Adrenal gland (tissue), 12 donors: Measurements from ENCODE around the gene CBARP. TPM values are rescaled to one million over a fixed set of nuclear protein-coding genes. Genes with fewer than 3 reads are reported as not detected.

Source experiments
- DNase-seq, 7 donors: peaks; one replicate each; pipeline ENCODE4 v3.0.0-alpha.2; 2019 to 2020
- H3K27ac ChIP-seq, 5 donors: fragments of 200-600 bp; sonication (generic) in 4 of 5; 1 replicate in 3 of 5; 2 replicates in 2 of 5; pipeline versions ENCODE4 v1.5.1 to v1.8.0; 2016 to 2020; ENCODE audit warnings: mild to moderate bottlenecking in 1 of 5
- H3K27me3 ChIP-seq: fragments of 200-600 bp; 2 replicates; pipeline ENCODE4 v1.8.0; 2021
- H3K36me3 ChIP-seq, 2 donors: fragments of 200-600 bp; replicated peaks in 1 of 2; 1 replicate in 1 of 2; 2 replicates in 1 of 2; pipeline versions ENCODE4 v1.5.1 to v1.8.0; 2018 to 2022
- H3K4me1 ChIP-seq, 2 donors: fragments of 200-600 bp; replicated peaks in 1 of 2; 1 replicate in 1 of 2; 2 replicates in 1 of 2; pipeline versions ENCODE4 v1.5.1 to v1.8.0; 2018 to 2021
- H3K4me3 ChIP-seq, 4 donors: fragments of 200-600 bp; sonication (generic) in 3 of 4; one replicate each; pipeline ENCODE4 v1.5.1; 2016 to 2018
- H3K9me3 ChIP-seq, 3 donors: fragments of 200-600 bp; sonication (generic) in 1 of 3; replicated peaks in 1 of 3; 1 replicate in 2 of 3; 2 replicates in 1 of 3; pipeline versions ENCODE4 v1.5.1 to v1.8.0; 2016 to 2021
- POLR2A ChIP-seq, 2 donors: fragments of 450-650 bp; IDR thresholded peaks; one replicate each; pipeline ENCODE4 v1.6.1; 2017; ENCODE audit warnings: antibody characterized with exemption in 2 of 2, mild to moderate bottlenecking in 2 of 2, moderate library complexity in 1 of 2
- WGBS, 4 donors: extraction: QIAGEN DNeasy Blood & Tissue Kit in 2 of 4; methylation state at CpG; one replicate each; pipeline versions ENCODE4 v1.1.5 to v1.1.7; 2013 to 2017; 5-methylcytosine and 5-hydroxymethylcytosine counted together
- intact Hi-C, 2 donors: fragments of 100-400 bp; cut with DNase I; formaldehyde crosslinking; loops; one replicate each; pipeline versions ENCODE4 v1.14.1 to v1.15.0; 2022 to 2023
- polyA plus RNA-seq, 3 donors: library from polyadenylated mRNA; stranded (reverse); fragments of 200-250 nt in 2 of 3; fragments of 350-450 nt in 1 of 3; fragmentation: Illumina TruSeq in 1 of 3; extraction: RNeasy Lipid Tissue Mini Kit (QIAGEN cat#74804) in 1 of 3; gene quantifications; one replicate each; pipeline ENCODE4 v1.2.3, GENCODE V29; 2013 to 2014
- total RNA-seq, 9 donors: library from RNA; depleted of rRNA in 4 of 9; stranded (reverse); fragments of >200 nt in 4 of 9; fragments of 120-200 nt in 1 of 9; fragmentation: NEBNext Ultra II Directional in 1 of 9; extraction: Animal tissue kit (Norgen Biotek cat#: 25700) in 1 of 9; gene quantifications; one replicate each; pipeline versions ENCODE4 v1.1.0 to v1.2.4, GENCODE V29; 2013 to 2023
- TF ChIP-seq, protein P1 (sequence below), 6 experiments: fragments of 450-650 bp in 4 of 6; fragments of 200-600 bp in 2 of 6; sonication (generic) in 1 of 6; IDR thresholded peaks; 1 replicate in 5 of 6; 2 replicates in 1 of 6; pipeline versions ENCODE4 v1.5.1 to v1.8.0; 2016 to 2021; ENCODE audit warnings: antibody characterized with exemption in 6 of 6, mild to moderate bottlenecking in 2 of 6, moderate library complexity in 1 of 6
- donor health status: healthy with polysubstance abuse.
- donor health status: Bipolar disorder and iron deficiency.
- donor health status: DM: yes; HTN: yes; CAD: no.
- donor health status: DM: no; HTN: no; CAD: no.
- donor health status: DM: no; HTN: no; CAD: no.
- donor health status: DM: yes; HTN: yes; CAD: no.

The CBARP gene
- total and polyA plus RNA-seq, 12 donors, result 0.09 to 9.3 (median 1.8) TPM; not detected in 2

- Histone ChIP-seq H3K27ac (no peak overlapping the region), H3K36me3 (peaks cover 0 to 70% of the 10 kb centered on the region in 2 donors), H3K4me1 (peaks cover 7 to 25% of the 10 kb centered on the region in 2 donors), H3K9me3 (no peaks in the 10 kb centered on the region), H3K4me3 (no peak overlapping the region), H3K27me3 (no peaks in the 10 kb centered on the region)
- TF ChIP-seq, protein P1, sequence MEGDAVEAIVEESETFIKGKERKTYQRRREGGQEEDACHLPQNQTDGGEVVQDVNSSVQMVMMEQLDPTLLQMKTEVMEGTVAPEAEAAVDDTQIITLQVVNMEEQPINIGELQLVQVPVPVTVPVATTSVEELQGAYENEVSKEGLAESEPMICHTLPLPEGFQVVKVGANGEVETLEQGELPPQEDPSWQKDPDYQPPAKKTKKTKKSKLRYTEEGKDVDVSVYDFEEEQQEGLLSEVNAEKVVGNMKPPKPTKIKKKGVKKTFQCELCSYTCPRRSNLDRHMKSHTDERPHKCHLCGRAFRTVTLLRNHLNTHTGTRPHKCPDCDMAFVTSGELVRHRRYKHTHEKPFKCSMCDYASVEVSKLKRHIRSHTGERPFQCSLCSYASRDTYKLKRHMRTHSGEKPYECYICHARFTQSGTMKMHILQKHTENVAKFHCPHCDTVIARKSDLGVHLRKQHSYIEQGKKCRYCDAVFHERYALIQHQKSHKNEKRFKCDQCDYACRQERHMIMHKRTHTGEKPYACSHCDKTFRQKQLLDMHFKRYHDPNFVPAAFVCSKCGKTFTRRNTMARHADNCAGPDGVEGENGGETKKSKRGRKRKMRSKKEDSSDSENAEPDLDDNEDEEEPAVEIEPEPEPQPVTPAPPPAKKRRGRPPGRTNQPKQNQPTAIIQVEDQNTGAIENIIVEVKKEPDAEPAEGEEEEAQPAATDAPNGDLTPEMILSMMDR (IDR thresholded peaks at IDR 0.05), result no peak
- no peak for TF ChIP-seq POLR2A (IDR thresholded peaks at IDR 0.05)
- no peak for DNase-seq
- 82 to 100% (median 89%) methylated on average over 1 to 29 of the region's 29 CpGs for WGBS, 4 donors
- intact Hi-C loops, result no loop called here
Measured at GRCh38 chr19:1225440-1226226, 12.2 kb downstream of the CBARP start.

DNA sequence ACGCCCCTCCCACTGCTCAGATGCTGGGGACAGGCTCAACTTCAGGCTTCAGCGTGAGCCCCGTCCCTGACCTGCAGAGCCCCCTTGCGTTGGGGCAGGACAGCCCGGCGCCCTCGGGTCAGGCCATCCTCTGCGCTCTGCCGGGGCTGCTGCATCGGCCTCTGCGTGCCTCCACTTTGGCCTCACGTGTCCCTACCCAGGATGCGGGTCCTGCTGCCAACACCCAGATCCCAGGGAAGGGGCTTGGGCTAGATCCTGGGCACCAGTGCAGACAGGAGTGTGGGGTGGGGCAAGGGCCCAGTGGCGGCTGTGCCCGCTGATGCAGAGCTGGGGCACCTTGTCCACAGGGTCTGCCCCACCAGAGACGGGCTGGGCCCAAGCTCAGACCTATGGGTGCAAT, 13.0 kb downstream of the CBARP start:
- no peak for DNase-seq
- Histone ChIP-seq H3K36me3 (peaks cover 0 to 78% of the 10 kb centered on the region in 2 donors), H3K27ac (no peak overlapping the region), H3K4me1 (peaks cover 7 to 25% of the 10 kb centered on the region in 2 donors), H3K9me3 (no peaks in the 10 kb centered on the region), H3K27me3 (no peaks in the 10 kb centered on the region), H3K4me3 (no peak overlapping the region)
- WGBS, 4 donors, result 88 to 92% (median 89%) methylated on average over 4 to 16 of the region's 16 CpGs
- intact Hi-C loops, result no loop called here
- no peak for TF ChIP-seq POLR2A (IDR thresholded peaks at IDR 0.05)
- TF ChIP-seq, protein P1 (IDR thresholded peaks at IDR 0.05), result no peak

GRCh38 chr19:1224047-1224825, 13.6 kb downstream of the CBARP start:
- DNase-seq, result no peak
- Histone ChIP-seq H3K4me1 (peaks cover 7 to 25% of the 10 kb centered on the region in 2 donors), H3K36me3 (peaks cover 0 to 79% of the 10 kb centered on the region in 2 donors), H3K27ac (no peak overlapping the region), H3K4me3 (no peak overlapping the region), H3K27me3 (no peaks in the 10 kb centered on the region), H3K9me3 (no peaks in the 10 kb centered on the region)
- WGBS, 4 donors, result 93% methylated on average over 16 of the region's 16 CpGs; no CpG with 5 or more reads in 2 of the 4 donors
- intact Hi-C loops, result no loop called here
- TF ChIP-seq, protein P1 (IDR thresholded peaks at IDR 0.05), result no peak
- no peak for TF ChIP-seq POLR2A (IDR thresholded peaks at IDR 0.05)
